ENCODE data around the gene TBC1D13.
"Not testable (repeated sequence)": the region's sequence is repeated elsewhere in the genome, so short reads cannot be mapped to it uniquely, and the experiment has no call there.

TBC1D13 gene

DNA sequence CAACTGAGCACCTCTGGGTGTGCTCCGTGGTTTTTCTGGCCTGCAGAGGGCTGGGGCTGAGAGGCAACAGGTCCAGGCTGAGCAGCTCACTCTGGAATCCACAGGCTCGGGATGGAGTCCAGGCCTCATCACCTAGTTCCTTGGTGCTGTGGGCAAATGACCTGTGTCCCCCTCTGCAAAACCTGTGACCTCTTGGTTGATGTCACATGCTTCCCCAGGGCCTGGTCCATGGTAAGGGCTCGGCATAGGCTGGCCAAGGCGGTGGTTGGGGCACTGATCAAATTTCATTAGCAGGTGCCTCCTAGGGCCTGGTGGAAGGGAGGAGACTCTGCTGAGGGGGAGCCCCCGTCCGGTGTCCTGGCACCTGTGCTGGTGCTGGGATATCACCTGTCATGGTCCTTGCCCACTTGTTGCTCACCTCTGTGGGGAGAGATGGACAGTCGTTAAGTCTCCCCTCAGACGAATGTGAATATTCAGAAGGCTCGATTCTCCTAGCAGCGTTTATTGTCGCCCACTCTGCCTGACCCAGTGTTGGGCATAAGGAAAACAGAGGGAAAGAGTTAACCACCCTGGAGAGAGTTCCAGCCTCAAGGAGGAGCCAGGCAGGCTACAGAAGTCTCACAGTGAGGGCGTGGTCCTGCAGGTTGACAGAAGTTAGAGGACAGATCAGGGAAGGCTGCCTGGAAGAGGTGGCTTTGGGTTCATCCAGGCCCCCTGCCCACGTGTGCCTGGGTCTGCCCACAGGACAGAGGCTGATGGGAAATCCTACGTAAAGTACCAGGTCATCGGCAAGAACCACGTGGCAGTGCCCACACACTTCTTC, 34.7 kb downstream of the TBC1D13 start:
- DNase-seq (ENCODE audit: low read depth): no peak

DNA sequence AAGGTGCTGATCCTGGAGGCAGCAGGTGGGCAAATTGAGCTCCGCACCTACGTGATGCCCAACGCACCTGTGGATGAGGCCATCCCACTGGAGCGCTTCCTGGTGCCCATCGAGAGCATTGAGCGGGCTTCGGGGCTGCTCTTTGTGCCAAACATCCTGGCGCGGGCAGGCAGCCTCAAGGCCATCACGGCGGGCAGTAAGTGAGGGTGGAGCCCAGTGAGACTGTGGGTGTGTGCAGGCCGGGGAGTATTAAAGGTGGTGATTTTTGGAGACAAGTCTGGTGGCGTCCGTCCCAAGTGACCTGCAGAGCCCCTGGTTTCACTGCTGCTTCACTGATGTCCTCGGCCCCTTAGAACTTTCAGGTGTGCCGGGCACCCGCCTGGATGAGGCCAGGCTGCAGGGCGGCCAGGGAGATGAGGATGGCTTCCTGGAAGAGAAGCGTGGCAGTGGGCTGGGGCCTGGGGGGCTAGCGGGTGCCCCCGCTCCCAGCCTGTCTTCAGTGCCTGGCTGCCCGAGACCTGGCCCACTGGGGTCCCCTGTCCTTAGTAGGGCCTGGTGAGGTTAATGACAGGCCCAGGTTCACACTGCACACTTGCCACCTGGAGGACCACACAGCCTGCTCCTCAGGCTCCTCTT, 35.5 kb downstream of the TBC1D13 start:
- no peak for DNase-seq (ENCODE audit: low read depth)

DNA sequence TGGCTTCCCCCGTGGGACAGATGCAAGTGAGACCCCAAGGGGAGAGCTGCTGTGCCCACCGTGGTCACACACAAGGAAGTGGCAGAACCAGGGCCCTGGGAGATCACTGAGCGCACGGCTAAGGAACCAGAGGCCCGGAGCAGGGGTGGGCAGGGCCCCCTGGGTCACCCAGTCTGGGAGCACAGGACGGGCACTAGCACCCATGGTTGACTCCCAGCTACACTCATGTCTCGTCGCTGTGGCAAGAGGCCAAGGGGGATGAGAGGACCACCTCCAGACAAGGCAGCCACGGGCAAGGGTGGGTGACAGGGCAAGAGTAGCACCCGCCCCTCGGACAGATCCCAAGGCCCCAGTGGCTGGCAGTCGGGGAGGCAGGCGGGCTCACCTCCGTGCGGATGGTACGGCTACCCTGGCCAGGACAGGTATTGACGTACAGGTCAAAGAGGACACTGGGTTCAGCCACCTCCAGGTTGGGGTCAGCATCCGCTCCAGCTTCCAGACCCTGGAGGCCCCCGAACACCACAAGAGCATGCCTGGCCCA, 36.4 kb downstream of the TBC1D13 start:
- DNase-seq (ENCODE audit: low read depth): no peak

DNA sequence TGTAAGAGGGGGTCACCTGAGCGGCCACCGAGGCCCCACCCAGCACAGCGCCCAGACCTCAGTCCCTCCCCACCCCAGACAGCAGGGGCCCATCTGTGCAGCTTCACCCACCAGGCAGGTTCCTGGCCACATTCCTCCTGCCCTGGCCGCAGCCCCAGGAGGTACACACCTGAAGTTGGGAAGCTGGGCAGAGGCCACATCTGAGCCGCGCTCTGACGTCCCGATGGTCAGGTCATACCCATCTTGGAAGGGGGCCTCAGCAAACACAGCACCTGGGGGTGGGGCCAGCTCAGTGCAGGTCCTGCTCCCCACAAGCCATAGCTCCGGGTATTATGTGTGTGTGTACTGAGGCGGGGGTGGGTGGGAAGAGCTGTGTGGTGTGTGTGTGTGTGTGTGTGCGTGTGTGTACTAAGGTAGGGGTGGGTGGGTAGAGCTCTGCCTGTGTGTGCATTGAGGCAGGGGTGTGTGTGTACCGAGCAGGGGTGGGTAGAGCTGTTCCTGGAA, 36.9 kb downstream of the TBC1D13 start:
- DNase-seq (ENCODE audit: low read depth): no peak

DNA sequence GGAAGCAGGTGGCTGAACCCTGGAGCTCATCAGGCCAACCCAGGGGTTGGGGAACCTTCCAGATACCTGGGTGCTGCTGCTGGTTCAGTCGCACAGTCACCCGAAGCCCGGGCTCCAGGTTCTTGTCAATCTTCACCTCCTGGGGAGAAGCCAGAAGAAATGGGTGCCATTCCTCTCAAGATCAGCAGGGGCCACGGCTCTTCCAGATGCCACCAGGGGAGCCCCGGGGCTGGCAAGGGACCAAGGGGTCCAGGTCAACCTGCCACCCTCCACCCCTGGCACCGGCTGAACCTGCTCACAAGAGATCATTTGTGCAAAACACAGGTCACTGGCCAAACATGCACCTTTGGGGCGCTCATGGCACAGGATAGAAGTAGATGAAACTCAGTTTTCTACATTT, 37.9 kb downstream of the TBC1D13 start:
- no peak for DNase-seq (ENCODE audit: low read depth)

DNA sequence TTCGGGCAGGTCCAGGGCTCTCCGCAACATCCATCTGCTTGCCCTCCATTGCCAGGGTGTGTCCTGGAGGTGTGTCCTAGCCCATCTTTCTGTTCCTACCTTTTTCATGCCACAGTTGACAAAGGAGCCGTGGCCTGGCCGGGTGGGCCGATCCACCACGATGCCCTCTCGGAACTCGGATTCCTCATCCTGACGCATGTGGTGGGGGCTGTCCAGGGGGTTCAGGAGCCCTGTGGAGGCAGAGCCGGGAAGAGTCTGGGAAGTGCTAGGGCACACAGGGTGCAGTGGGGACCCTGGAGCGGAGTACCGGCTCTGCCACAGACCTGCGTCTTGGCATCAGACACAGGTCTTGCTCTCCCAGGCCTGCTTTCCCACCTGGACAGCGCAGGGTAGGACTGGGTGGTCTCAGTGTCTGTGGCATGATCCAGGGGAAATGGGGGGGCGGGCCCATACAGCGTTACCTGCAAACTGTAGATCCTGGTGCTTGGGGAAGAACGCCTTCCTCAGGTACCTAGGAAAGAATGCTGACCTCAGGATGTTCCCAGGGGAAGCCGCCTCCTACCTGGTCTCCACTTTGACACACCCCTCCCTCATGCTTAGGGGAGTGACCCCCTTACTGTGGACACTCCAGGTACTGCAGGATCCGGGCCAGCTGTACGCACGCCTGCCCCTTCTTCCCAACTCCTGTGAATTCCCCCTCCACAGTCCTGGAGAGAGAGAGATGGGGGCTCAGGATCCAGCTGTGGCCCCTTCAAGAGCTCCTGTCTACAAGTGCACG, 39.1 kb downstream of the TBC1D13 start:
- no peak for DNase-seq (ENCODE audit: low read depth)

DNA sequence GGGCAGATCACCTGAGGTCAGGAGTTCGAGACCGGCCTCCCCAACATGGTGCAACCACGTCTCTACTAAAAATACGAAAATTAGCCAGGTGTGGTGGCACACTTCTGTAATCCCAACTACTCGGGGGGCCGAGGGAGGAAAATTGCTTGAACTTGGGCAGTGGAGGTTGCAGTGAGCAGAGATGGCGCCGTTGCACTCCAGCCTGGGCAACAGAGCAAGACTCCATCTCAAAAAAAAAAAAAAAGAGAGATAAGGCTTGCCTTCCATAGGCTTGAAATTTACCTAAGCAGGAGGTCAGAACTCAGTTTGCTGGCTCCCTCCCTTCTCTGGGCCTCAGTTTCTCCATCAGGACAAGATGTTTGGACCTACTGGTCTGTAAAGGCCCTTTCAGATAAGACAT, 41.2 kb downstream of the TBC1D13 start:
- DNase-seq (ENCODE audit: low read depth): no peak

DNA sequence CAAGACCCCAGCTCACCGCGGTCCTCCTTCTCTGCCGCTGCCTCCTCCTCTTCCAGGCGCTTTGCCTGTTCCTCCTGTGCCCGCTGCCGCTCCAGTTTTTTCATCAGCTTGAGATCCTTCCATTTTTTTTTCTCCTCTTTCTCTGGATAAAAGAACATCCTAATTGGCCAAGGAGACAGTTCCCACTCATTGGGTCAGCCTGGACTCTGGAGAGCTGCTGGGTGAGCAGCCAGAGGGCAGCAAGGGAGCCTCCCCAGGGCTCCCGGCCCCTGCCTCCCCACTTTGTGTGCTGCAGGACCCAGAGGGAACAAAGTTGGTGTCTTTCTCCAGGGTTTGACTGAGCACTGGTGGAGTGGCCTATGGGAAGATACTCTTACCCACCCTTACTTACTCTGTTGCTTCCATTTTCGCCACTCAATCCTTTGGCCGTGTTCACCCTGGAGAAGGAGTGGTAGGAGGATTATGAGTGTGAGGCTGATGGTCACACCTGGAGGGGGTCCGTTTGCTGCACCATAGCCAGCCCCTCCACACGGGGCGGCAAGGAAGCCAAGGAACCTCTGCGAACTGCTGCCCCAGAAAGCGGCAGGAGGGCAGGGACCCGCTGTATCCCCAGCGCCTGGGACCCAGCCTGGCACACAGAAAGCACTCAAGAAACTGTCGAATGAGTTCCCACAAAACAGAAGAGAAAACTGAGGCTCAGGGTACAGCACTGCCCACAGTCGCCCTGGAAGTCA, 41.8 kb downstream of the TBC1D13 start:
- DNase-seq (ENCODE audit: low read depth): no peak

DNA sequence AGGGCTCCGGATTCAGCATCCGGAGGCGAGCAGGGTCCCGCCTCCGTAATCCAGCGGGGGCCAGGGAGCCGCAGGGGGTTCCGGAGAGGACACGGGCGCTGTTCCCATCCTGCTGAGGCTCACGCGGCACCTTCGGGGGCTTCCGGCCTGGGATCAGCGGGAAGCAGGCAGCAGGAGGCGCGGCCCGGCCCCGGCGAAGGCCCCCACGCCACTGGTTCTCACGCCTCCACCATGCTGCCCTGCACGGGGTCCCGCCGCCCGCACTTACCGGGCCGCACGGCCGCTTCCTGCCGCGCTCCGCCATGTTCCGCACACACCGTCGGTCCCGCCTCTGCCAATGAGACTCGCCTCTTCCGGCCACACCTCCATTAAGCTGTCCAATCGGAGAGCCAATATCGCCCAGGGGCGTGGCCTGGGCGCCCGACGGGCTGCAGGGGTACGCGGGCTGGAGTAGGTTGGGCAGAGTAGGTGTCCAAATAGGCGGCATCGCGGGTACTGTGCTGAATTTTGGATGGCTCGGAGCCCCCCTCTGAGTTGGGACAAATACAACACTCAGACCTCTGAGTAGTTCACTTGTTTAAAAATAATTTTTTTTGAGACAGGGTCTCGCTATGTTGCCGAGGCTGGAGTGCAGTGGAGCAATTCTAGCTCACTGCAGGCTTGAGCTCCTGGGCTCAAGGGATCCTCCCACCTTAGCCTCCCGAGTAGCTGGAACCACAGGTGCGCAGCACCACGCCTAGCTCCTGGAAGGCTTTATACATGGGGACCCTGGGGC, 42.6 kb downstream of the TBC1D13 start, which contains the start of gene SPOUT1:
TSS of gene SPOUT1 (minus strand) at position 318 of the 775 bp plus-strand sequence. CDS start at position 304, 14 bp downstream.
- peak; percentile 91 for DNase-seq (ENCODE audit: low read depth)

DNA sequence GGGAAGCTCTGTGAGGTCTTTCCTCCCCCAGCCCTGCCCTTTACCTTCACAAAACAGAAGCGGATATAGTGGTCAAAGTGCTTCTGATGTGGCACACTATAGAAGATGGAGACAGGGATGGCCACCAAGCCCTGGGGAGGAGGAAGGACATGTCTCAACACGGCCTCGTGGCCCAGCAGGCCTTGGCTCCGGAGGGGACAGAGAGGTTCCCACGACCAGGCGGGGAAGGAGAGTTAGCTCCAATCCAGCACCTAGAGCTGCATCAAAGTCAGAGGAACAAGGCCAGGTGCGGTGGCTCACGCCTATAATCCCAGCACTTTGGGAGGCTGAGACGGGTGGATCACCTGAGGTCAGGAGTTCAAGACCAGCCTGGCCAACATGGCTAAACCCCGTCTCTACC, 46.6 kb downstream of the TBC1D13 start:
- no peak for DNase-seq (ENCODE audit: low read depth)

DNA sequence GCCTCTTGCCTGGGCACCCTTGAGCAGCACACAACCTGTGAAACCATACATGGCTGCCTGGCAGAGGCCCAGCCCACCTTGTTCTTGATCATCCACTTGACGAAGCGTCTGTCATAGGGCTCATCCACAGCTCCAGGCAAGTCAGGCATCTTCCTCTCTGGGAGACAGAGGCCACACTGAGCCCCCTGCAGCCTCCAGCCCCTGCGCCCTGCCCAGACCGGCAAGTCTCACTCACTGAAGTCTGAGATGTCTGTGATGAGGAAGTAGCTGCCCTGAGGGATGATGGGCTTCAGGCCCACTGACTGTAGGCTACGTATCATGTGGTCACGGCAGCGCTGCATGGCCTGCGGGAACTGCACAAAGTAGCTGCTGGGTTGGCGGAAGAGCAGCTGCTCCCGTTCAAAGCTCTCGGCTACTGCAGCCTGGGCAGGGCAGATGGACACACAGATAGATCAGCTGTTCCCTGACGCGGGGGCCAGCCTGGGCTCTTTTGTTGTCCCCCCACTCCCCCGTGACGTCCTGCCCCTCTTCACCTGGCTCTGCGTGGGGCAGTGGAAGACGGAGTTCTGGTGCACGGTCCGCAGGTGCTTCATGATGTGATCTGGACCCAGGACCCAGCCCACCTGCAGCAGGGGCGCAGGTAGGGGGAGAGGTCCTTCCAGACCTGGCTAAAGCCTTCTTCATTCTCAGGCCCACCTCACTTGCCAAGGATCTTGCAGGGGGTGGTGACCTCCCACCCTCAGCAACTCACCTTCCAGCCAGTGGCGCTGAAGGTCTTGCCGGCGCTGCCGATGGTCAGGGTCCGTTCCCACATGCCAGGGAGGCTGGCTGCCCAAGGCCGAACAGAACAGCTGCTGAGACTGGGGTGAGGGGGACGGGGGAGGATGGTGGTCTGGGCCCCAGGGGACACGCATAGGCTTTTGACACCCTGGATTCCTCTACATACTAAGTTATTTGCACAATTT, 48.5 kb downstream of the TBC1D13 start:
- no peak for DNase-seq (ENCODE audit: low read depth)

DNA sequence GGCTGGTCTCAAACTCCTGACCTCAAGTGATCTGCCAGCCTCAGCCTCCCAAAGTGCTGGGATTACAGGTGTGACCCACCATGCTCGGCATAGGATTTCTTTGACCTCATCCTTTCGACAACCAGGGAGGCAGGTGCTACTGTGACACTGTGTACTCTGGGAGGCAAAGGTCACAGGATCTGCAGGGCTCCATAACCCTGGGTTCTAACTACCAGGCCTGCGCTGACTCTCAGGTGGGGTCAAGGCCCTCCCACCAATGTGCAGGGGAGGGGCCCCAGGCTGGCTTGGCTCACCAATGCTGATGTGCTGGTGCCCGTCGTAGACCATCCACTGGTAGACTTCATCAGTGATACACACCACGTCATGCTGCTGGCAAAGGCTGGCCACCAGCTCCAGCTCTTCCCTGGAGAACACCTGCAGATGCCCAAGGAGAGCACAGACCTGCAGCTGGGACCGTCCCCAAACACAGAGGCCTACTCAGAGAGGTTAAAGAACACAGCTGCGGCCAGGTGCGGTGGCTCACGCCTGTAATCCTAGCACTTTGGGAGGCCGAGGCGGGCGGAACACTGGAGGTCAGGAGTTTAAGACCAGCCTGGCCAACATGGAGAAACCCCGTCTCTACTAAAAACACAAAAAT, 49.6 kb downstream of the TBC1D13 start:
- DNase-seq (ENCODE audit: low read depth): no peak

DNA sequence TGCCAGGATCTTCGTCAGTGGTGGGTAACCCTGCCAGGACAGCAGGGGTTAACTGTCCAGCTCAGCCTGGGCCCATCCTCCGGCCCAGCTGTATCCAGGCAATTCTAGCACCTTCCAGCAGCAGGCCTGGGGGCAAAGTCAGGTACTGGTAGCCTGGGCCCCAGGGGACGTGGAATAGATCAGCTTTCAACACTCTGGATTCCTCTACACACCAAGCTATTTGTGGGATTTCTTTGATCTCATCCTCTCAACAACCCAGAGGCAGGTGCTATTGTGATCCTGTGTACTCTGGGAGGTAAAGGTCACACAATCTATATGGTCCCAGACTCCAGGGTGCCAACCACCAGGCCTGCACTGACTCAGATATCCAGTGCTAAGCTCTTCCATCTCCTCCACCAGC, 51.3 kb downstream of the TBC1D13 start:
- no peak for DNase-seq (ENCODE audit: low read depth)

DNA sequence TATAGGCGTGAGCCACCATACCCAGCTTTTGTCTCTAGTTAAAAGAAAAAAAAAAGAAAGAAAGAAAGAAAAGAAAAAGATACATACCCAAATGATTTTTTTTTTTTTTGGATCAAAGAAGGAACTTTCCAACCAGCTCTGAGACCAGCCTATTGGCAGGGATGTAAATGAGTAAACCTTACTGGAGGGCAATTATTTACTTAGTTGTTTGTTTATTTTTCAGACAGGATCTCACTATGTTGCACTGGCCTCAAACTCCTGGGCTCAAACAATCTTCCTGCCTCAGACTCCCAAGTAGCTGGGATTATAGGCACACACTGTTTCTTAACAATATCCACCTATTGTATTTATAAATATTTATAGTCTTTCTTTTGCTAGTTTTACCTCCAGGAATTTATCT, 53.5 kb downstream of the TBC1D13 start:
- no peak for DNase-seq (ENCODE audit: low read depth)

DNA sequence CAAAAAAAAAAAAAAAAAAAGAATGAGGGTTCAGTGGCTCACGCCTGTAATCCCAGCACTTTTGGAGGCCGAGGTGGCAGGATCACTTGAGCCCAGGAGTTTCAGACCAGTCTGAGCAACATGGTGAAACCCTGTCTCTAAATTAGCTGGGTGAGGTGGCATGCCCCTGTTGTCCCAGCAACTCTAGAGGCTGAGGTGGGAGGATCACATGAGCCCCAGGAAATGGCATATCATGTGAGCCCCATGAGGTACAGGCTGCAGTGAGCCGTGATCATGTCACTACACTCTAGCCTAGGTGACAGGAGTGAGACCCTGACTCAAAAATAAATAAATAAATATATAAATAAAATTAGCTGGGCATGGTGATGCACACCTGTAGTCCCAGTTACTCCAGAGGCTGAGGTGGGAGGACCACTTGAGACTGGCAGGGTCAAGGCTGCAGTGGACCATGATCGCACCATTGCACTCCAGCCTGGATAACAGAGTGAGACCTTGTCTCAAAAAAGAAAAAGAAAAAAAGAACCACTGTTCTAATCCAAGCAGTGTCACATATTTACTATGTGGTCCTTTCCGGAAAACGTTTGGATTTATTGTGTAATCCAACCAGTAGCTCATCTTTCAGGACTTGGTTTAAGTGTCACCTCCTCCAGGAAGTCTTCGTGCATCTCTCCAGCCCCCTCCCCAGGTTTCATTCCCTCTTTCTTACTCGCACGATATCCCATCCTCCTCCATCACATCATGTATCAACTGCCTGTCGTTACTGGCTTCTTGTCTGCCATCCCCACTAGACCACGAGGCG, 54.8 kb downstream of the TBC1D13 start:
- no peak for DNase-seq (ENCODE audit: low read depth)

DNA sequence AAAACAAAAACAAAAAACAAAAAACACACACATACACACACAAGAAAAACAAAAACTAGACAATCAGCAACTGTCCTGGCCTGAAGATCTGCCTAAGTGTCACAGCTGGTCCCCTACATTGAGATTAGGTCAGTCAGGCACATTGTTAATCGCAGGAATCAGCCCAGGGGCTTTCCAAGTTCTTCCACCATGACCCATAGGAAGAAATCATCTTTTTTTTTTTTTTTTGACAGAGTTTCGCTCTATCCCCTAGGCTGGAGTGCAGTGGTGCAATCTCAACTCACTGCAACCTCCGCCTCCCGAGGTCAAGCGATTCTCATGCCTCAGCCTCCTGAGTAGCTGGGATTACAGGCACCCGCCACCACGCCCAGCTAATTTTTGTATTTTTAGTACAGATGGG, 56.1 kb downstream of the TBC1D13 start:
- DNase-seq (ENCODE audit: low read depth): not testable (repeated sequence)

DNA sequence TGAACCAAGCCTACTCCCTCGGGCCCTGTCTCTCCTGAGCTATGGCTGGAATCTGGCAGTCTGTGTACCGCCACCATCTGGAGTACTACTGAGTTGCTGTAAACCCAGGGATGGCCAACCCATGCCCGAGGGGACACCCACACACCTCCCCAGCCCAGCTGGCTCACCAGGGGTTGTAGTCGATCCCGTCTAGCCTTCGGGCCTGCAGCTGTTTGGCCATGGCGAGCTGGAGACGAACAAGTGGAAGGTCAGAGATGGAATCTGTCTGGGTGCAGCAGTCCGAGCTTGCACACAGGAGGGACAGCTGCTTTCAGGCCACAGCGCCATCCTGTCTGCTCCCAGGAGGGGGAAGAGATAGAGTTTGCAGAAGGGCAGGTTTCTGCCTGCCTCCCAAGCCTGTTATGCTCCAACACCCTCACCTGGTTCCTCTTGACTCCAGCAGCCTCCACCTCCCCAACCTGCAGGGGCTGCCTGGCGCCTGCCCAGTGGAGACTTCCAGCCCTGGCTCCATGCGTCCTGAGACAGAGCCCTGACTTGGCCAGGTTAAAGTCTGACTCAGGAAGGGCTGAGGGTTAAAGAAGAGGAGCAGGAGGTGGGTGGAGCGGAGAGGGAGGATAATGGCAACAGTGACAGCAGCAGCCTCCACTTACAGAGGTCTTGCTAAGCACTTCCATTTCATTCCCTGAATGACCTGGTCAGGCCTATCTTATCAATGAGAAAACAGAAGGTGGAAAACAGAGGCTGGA, 58.3 kb downstream of the TBC1D13 start:
- DNase-seq (ENCODE audit: low read depth): no peak

DNA sequence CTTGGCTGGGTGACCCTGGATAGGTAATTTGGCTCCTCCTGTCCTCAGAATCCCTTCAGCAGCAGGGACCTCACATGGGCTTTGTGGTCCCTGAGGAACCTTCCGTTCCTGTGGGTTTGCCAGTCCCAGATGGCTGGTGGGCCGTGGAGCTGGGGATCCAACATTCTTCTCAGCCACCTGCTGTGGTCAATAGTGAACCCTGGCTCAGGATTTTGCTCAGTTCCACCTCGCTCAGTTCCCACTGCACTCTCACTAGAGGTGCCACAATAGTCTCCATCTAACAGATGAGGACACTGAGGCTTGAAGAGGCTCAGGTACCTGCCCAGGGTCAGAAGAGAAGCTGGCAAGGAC, 59.6 kb downstream of the TBC1D13 start:
- DNase-seq (ENCODE audit: low read depth): no peak
